DLD1 (cell line): ENCODE data around the gene VIPAS39.

Experiments
- in situ Hi-C: cut with HindIII; loops from 2 replicates; pipeline ENCODE4 v1.10.0; 2017; ENCODE audit warnings: low sequenced_read_pairs

VIPAS39 gene

DNA sequence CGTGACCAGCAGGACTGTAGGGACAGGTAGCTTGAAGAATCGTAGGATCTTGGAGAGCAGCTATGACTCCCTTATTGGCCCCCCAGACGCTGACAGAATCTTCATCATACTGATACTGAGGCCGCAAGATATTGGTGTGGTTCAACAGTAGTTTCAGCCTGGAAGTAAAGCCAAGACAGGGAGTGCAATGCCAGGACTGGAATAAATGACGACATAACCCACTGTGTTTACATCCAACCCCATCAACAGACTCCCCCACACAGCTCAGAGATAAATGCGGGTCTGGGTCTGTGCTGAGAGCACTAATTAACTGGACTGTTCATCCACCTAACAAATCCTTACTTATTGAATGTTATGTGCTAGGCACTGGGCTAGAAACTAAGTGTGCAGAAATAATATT lies 50.7 kb downstream of the VIPAS39 start:
- in situ Hi-C loops: no loop called here

DNA sequence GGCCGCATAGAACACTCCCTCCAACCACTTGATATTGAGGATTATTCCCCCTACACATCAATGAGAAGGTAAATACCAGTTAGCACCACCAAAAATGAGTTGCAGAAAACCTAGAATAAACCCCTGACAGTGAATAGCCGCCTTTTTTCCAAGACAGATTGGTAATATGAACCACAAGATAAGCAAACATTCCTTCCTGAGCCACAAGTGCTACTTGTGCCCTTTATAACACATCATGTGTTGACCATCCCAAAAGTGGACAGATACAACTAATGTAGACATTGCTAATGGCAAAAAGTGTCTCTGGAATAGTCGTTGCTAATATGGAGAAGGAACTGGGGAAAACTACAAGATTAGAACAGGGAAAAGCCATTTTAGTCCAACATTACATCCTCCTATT lies 51.3 kb downstream of the VIPAS39 start:
- in situ Hi-C loops: no loop called here

DNA sequence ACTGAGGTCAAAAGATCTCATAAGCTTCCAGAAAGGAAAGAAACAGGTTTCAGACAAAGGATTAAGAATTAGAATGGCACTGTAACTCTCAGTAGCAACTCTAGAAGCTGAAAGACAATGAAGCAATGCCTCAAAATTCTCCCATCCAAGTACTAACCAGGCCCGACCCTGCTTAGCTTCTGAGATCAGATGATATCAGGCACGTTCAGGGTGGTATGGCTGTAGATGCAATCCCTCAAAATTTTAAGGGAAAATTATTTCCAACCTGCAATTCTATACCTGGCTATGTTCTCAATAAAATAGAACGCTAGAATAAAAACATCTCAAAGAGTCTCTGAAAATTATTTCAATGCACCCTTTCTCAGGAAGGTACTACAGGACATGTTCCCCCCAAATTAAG lies 53.6 kb downstream of the VIPAS39 start:
- in situ Hi-C loops: no loop called here

GRCh38 chr14:77400216-77400615 lies 57.2 kb downstream of the VIPAS39 start:
- in situ Hi-C loops: no loop called here

GRCh38 chr14:77390188-77390587 lies 67.2 kb downstream of the VIPAS39 start:
- in situ Hi-C loops: no loop called here

DNA sequence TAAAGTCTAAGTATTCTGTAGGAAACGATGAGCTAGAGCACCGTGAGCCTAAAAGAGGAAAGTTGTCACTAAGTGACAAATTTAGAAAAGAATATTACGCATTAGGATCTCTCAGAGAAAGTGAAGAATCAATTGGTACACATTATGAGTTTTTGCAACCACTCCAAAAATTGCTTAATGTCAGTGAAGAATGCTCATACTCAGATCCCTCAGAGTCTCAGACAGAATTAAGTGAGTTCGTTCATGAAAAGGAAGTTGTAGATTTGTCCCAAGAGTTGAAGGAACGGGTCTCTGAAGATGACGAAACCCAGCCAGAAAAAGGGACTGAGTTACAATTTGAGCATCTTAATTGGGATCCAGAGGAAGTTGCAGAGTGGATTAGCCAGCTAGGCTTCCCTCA lies 78.7 kb downstream of the VIPAS39 start:
- in situ Hi-C loops: no loop called here

- in situ Hi-C loops: no loop called here
These were observed 79.9 kb downstream of the VIPAS39 start for GRCh38 chr14:77377502-77377844.

DNA sequence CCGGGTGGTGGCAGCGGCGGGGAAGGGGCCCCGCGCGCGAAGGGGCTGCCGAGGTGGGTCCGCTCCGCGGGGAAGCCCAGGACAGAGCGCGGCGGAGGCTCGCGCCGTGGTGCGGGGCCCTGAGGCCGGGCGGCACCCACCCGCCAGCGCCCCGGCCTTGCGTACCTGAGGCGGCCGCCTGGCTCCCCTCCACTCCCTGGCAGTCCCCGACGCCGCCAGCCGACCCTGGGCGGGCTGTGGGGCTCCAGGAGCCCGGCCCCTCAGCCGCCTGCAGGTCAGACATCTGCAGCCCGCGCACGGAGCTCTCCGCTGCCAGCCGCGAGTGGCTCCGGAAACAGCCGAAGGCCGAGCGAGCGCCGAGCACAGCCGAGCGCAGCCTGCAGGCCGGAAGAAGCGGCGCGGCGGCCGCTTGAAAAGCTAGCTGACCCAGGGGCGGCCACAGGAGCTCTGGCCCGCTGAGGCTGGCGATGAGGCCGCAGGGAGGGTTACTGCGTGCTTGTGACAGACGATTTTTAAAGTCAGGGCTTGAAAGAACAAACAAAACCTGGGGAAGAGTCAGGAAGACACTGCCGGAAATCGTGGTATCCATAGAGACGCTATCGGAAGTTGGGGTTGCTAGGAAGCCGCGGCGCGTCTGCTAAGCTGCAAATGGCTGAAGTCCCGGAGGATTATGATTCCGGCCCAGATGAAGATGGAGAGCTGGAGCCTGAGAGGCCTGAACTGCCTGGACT lies 80.5 kb downstream of the VIPAS39 start, which contains the start of the genes SAMD15 and TMED8:
TSS of gene SAMD15 (plus strand) at position 609 of the 731 bp plus-strand sequence. CDS start at position 649, 40 bp downstream.
TSS of gene TMED8 (minus strand) at position 324 of the 731 bp plus-strand sequence. CDS start at position 283, 41 bp downstream.
- in situ Hi-C loops: no loop called here
